HCT116 (cell line): ENCODE measurements around the gene RPL22L1. TPM values are rescaled to one million over a fixed set of nuclear protein-coding genes. Genes with fewer than 3 reads are reported as not detected.

Source experiments
- ATAC-seq: fragments of 200-7000 bp; cut with Tn5 transposase; 2 replicates; pipeline ENCODE4 v1.9.1; 2020; ENCODE audit warnings: mild to moderate bottlenecking, moderate library complexity
- BruUV-seq: library from RNA; stranded (reverse); fragments of 400-500 nt; replicated peaks from 2 replicates; lab custom pipeline; 2021; lab: Mats Ljungman, UMichigan
- CTCF ChIA-PET: fragments of 300-600 bp; sonication (Branson Sonifier 250); formaldehyde crosslinking; loops from one replicate; lab custom pipeline; 2021; ENCODE audit warnings: antibody characterized with exemption; lab: Charles Lee
- POLR2A ChIA-PET: fragments of 300-600, 350-600 bp; sonication (Branson Sonifier 250); formaldehyde crosslinking; loops from one replicate; lab custom pipeline; 2021; ENCODE audit warnings: antibody characterized with exemption; lab: Charles Lee
- RAD21 ChIA-PET, 2 experiments: fragments of 300-600 bp; sonication (Branson Sonifier 250); formaldehyde crosslinking; loops; one replicate each; lab custom pipeline; 2023; ENCODE audit warnings: low total read pairs in 2 of 2; ENCODE audit not compliant: uncharacterized antibody in 2 of 2, unreplicated experiment in 2 of 2, low non-redundant PET in 1 of 2; lab: Charles Lee
- DNase-seq: peaks from one replicate; pipeline ENCODE4 v3.0.0-alpha.2; 2010; ENCODE audit warnings: low read depth, low spot score
- H2AFZ ChIP-seq: fragments of 200-600 bp; shearing (Covaris generic), sonication (generic); 2 replicates; pipeline ENCODE4 v1.6.1; 2017; ENCODE audit warnings: low read depth, mixed run types, mixed read lengths, antibody characterized with exemption, low read length; ENCODE audit not compliant: poor library complexity, severe bottlenecking
- H3K27ac ChIP-seq: 2 replicates; pipeline ENCODE4 v1.5.1; 2012; ENCODE audit warnings: low read depth, low read length
- H3K27me3 ChIP-seq: fragments of 200-600 bp; sonication (generic); 2 replicates; pipeline ENCODE4 v1.6.1; 2016; ENCODE audit warnings: mixed run types, low read length, mixed read lengths; ENCODE audit not compliant: insufficient read depth
- H3K36me3 ChIP-seq, 2 experiments: fragments of 200-500 bp in 1 of 2; fragments of 200-600 bp in 1 of 2; sonication (Bioruptor generic) in 1 of 2; sonication (generic) in 1 of 2; 2 replicates each; pipeline versions ENCODE4 v1.5.1 to v1.6.1; 2014 to 2016; ENCODE audit warnings: low read length in 2 of 2, inconsistent platforms in 1 of 2, mixed read lengths in 1 of 2, mixed run types in 1 of 2; ENCODE audit not compliant: insufficient read depth in 2 of 2, control insufficient read depth in 1 of 2
- H3K4me1 ChIP-seq, 2 experiments: fragments of 200-600 bp in 1 of 2; sonication (generic) in 1 of 2; 2 replicates each; pipeline versions ENCODE4 v1.5.1 to v1.6.1; 2012 to 2017; ENCODE audit warnings: low read length in 2 of 2, inconsistent platforms in 1 of 2, mild to moderate bottlenecking in 1 of 2, mixed read lengths in 1 of 2, mixed run types in 1 of 2, moderate library complexity in 1 of 2; ENCODE audit not compliant: insufficient read depth in 2 of 2, control insufficient read depth in 1 of 2
- H3K4me2 ChIP-seq: fragments of 200-600 bp; sonication (generic); 2 replicates; pipeline ENCODE4 v1.6.1; 2017; ENCODE audit warnings: mixed run types, low read length, mixed read lengths
- H3K4me3 ChIP-seq, 2 experiments: fragments of 200-600 bp in 1 of 2; sonication (generic) in 1 of 2; replicated peaks in 1 of 2; 2 replicates each; pipeline ENCODE4 v1.5.1; 2011 to 2016; ENCODE audit warnings: low read length in 2 of 2, control low read depth in 1 of 2, low read depth in 1 of 2, mild to moderate bottlenecking in 1 of 2, mixed read lengths in 1 of 2, mixed run types in 1 of 2
- H3K79me2 ChIP-seq: fragments of 200-600 bp; sonication (generic); 2 replicates; pipeline ENCODE4 v1.6.1; 2017; ENCODE audit warnings: mild to moderate bottlenecking, mixed run types, low read length, moderate library complexity, mixed read lengths; ENCODE audit not compliant: insufficient read depth
- H3K9ac ChIP-seq: fragments of 200-600 bp; sonication (generic); 2 replicates; pipeline ENCODE4 v1.6.1; 2016; ENCODE audit warnings: low read length, mixed read lengths
- H3K9me2 ChIP-seq: fragments of 200-600 bp; sonication (generic), shearing (Covaris generic); 2 replicates; pipeline ENCODE4 v1.6.1; 2017; ENCODE audit warnings: mixed run types, mild to moderate bottlenecking, moderate library complexity; ENCODE audit not compliant: insufficient read depth
- H3K9me3 ChIP-seq, 2 experiments: fragments of 200-500 bp in 1 of 2; fragments of 200-600 bp in 1 of 2; sonication (Bioruptor generic) in 1 of 2; sonication (generic) in 1 of 2; 2 replicates each; pipeline ENCODE4 v1.6.1; 2014 to 2017; ENCODE audit warnings: low read length in 2 of 2, mixed read lengths in 2 of 2, inconsistent platforms in 1 of 2, low read depth in 1 of 2, mild to moderate bottlenecking in 1 of 2, mixed run types in 1 of 2, moderate library complexity in 1 of 2; ENCODE audit not compliant: control insufficient read depth in 1 of 2, insufficient read depth in 1 of 2
- H4K20me1 ChIP-seq: fragments of 200-600 bp; sonication (generic), shearing (Covaris generic); 2 replicates; pipeline ENCODE4 v1.6.1; 2017; ENCODE audit warnings: mixed run types, mild to moderate bottlenecking, moderate library complexity; ENCODE audit not compliant: insufficient read depth
- ATF3 ChIP-seq: IDR thresholded peaks from 2 replicates; pipeline ENCODE4 v1.6.1; 2012
- CBX3 ChIP-seq: IDR thresholded peaks from 2 replicates; pipeline ENCODE4 v1.6.1; 2012; ENCODE audit warnings: low read depth
- CEBPB ChIP-seq: IDR thresholded peaks from 2 replicates; pipeline ENCODE4 v1.6.1; 2012; ENCODE audit warnings: low read depth
- CTCF ChIP-seq, 3 experiments: fragments of 200-600 bp in 1 of 3; sonication (generic) in 1 of 3; IDR thresholded peaks in 2 of 3; conservative IDR thresholded peaks in 1 of 3; 2 replicates each; pipeline ENCODE4 v1.5.1; 2012 to 2017; ENCODE audit warnings: low read depth in 2 of 3, low read length in 2 of 3, antibody characterized with exemption in 1 of 3, borderline replicate concordance in 1 of 3, control low read depth in 1 of 3, mild to moderate bottlenecking in 1 of 3, mixed read lengths in 1 of 3, mixed run types in 1 of 3, moderate library complexity in 1 of 3; ENCODE audit not compliant: insufficient read depth in 1 of 3
- EGR1 ChIP-seq: IDR thresholded peaks from 2 replicates; pipeline ENCODE4 v1.6.1; 2012; ENCODE audit warnings: low read depth
- EZH2 ChIP-seq: fragments of 200-600 bp; sonication (generic); IDR thresholded peaks from 2 replicates; pipeline ENCODE4 v1.6.1; 2017; ENCODE audit warnings: antibody characterized with exemption, mixed run types
- EZH2phosphoT487 ChIP-seq: fragments of 200-600 bp; IDR thresholded peaks from 2 replicates; pipeline ENCODE4 v1.6.1; 2018; ENCODE audit warnings: antibody characterized with exemption, borderline replicate concordance
- JUND ChIP-seq: IDR thresholded peaks from 2 replicates; pipeline ENCODE4 v1.6.1; 2012
- POLR2A ChIP-seq: IDR thresholded peaks from 2 replicates; pipeline ENCODE4 v1.7.0; 2011; ENCODE audit warnings: borderline replicate concordance; ENCODE audit not compliant: insufficient read depth, insufficient read length; ENCODE audit errors: extremely low read depth
- RAD21 ChIP-seq: IDR thresholded peaks from 2 replicates; pipeline ENCODE4 v1.6.1; 2012; ENCODE audit warnings: low read depth, mild to moderate bottlenecking
- TCF7L2 ChIP-seq: IDR thresholded peaks from 2 replicates; pipeline ENCODE4 v1.7.0; 2011; ENCODE audit warnings: borderline replicate concordance, inconsistent platforms; ENCODE audit not compliant: insufficient read depth, insufficient read length; ENCODE audit errors: extremely low read depth
- ZNF274 ChIP-seq: fragments of 200-500 bp; sonication (Bioruptor generic); IDR thresholded peaks from 2 replicates; pipeline ENCODE4 v1.6.1; 2014; ENCODE audit warnings: mild to moderate bottlenecking, low read depth, low read length, inconsistent platforms
- intact Hi-C: fragments of 100-400 bp; cut with micrococcal nuclease; formaldehyde crosslinking; loops from 2 replicates; pipeline ENCODE4 v1.10.0; 2022
- total RNA-seq: library from RNA; stranded (reverse); gene quantifications from one replicate; pipeline ENCODE4 v1.2.1, GENCODE V29; 2021; ENCODE audit not compliant: unreplicated experiment

The RPL22L1 gene
- total RNA-seq, 1 experiment from 2014 or later, result 492 TPM

GRCh38 chr3:170864525-170865208 is 5.3 kb downstream of the RPL22L1 start:
- CTCF ChIA-PET, result interaction anchor here (1.2 to 1.5 kb wide), 2 partner anchors 16 to 451 kb away, joined by 3 to 4 read pairs; no protein-coding TSS in a partner anchor
- no peak overlapping the region for H3K4me2 ChIP-seq
- H3K9me2 ChIP-seq, result no peaks in the 10 kb centered on the region
- no peak overlapping the region for H3K4me3 ChIP-seq
- no peak overlapping the region for H3K9ac ChIP-seq
- no TSS peak for BruUV-seq
- H3K4me1 ChIP-seq, result peaks cover 3 to 9% of the 10 kb centered on the region in 2 experiments; a peak in 3 of 4 replicates
- no peak for DNase-seq
- H3K36me3 ChIP-seq, result peaks cover 26 to 31% of the 10 kb centered on the region in 2 experiments
- H3K27me3 ChIP-seq, result no peaks in the 10 kb centered on the region
- H3K9me3 ChIP-seq, result no peaks in the 10 kb centered on the region
- H3K27ac ChIP-seq, result no peak overlapping the region
- TF ChIP-seq JUND, result no peak
- no peak for TF ChIP-seq POLR2A
- TF ChIP-seq EZH2, result no peak
- TF ChIP-seq ATF3, result no peak
- no peak for TF ChIP-seq ZNF274
- no peak for TF ChIP-seq EZH2phosphoT487
- TF ChIP-seq CBX3, result no peak
- no peak for TF ChIP-seq EGR1
- peak in 2 of 3 experiments; percentile 22; a peak in 2 of 6 replicates for TF ChIP-seq CTCF (IDR thresholded peaks at IDR 0.05 in 2 of 3, conservative IDR thresholded peaks at IDR 0.05 in 1 of 3; ENCODE audit: borderline replicate concordance in 1 of 3, insufficient read depth in 1 of 3, low read depth in 2 of 3, low read length in 2 of 3)
- TF ChIP-seq TCF7L2, result no peak
- no peak for TF ChIP-seq CEBPB
- peak; percentile 1; the same call in 1 of the 2 replicates for TF ChIP-seq RAD21
- POLR2A ChIA-PET, result interaction anchor here (0.9 kb wide), 1 partner anchor 16 kb away, joined by 3 read pairs; no protein-coding TSS in a partner anchor
- intact Hi-C loops, result no loop called here
- H4K20me1 ChIP-seq, result peaks cover 26% of the 10 kb centered on the region
- RAD21 ChIA-PET, result no interaction called here
- ATAC-seq, result peak; percentile 60
- peaks cover 28% of the 10 kb centered on the region for H3K79me2 ChIP-seq
- H2AFZ ChIP-seq, result no peak overlapping the region
